HEK293 (cell line): Measurements from ENCODE around the gene IL16.

Experiments
- CTCF ChIA-PET: fragments of 350-600 bp; formaldehyde crosslinking; extraction: SDS; loops from one replicate; lab custom pipeline; 2021; ENCODE audit warnings: antibody characterized with exemption; lab: Yijun Ruan, JAX
- POLR2A ChIA-PET: fragments of 300-600 bp; formaldehyde crosslinking; extraction: SDS; loops from one replicate; lab custom pipeline; 2020; ENCODE audit warnings: antibody characterized with exemption, inconsistent platforms; lab: Yijun Ruan, JAX
- H3K27ac ChIP-seq: fragments of 200-500 bp; sonication (Bioruptor generic); 2 replicates; pipeline ENCODE4 v1.5.1; 2014; ENCODE audit warnings: low read depth, low read length, control low read depth, inconsistent platforms; ENCODE audit errors: extremely low read depth
- H3K36me3 ChIP-seq, 2 experiments: fragments of 200-500 bp in 1 of 2; sonication (Bioruptor generic) in 1 of 2; 1 replicate in 1 of 2; 2 replicates in 1 of 2; pipeline ENCODE4 v1.5.1; 2014 to 2017; ENCODE audit warnings: inconsistent platforms in 2 of 2, low read length in 2 of 2; ENCODE audit not compliant: control insufficient read depth in 2 of 2, insufficient read depth in 1 of 2
- H3K4me1 ChIP-seq: fragments of 200-500 bp; sonication (Bioruptor generic); 2 replicates; pipeline ENCODE4 v1.5.1; 2014; ENCODE audit warnings: mild to moderate bottlenecking, low read length, inconsistent platforms; ENCODE audit not compliant: control insufficient read depth, insufficient read depth
- H3K4me3 ChIP-seq: 2 replicates; pipeline ENCODE4 v1.5.1; 2011; ENCODE audit warnings: low read depth, mild to moderate bottlenecking, control low read depth, low read length, moderate library complexity
- H3K9me3 ChIP-seq: fragments of 200-500 bp; sonication (Bioruptor generic); 2 replicates; pipeline ENCODE4 v1.5.1; 2014; ENCODE audit warnings: low read depth, low read length, inconsistent platforms; ENCODE audit not compliant: control insufficient read depth, insufficient read depth
- GLI2 ChIP-seq: fragments of 450-650 bp; formaldehyde crosslinking; IDR thresholded peaks from 2 replicates; pipeline ENCODE4; 2017; ENCODE audit warnings: missing biosample characterization, missing genetic modification characterization, low read depth, borderline replicate concordance
- KLF1 ChIP-seq: fragments of 450-650 bp; formaldehyde crosslinking; IDR thresholded peaks from 2 replicates; pipeline ENCODE4 v1.5.1; 2016; ENCODE audit warnings: missing biosample characterization, missing genetic modification characterization
- SALL2 ChIP-seq: fragments of 450-650 bp; formaldehyde crosslinking; IDR thresholded peaks from 2 replicates; pipeline ENCODE4 v1.5.0; 2017; ENCODE audit warnings: missing biosample characterization, mild to moderate bottlenecking, missing genetic modification characterization, borderline replicate concordance
- SCRT2 ChIP-seq: fragments of 450-650 bp; formaldehyde crosslinking; IDR thresholded peaks from 2 replicates; pipeline ENCODE4 v1.5.1; 2016; ENCODE audit warnings: missing biosample characterization, missing genetic modification characterization
- SP2 ChIP-seq: fragments of 450-650 bp; formaldehyde crosslinking; IDR thresholded peaks from 2 replicates; pipeline ENCODE4 v1.5.1; 2016; ENCODE audit warnings: missing biosample characterization, missing genetic modification characterization
- ZBTB17 ChIP-seq: fragments of 450-650 bp; formaldehyde crosslinking; IDR thresholded peaks from 2 replicates; pipeline ENCODE4 v1.5.1; 2016; ENCODE audit warnings: missing biosample characterization, missing genetic modification characterization
- ZBTB20 ChIP-seq: fragments of 450-650 bp; formaldehyde crosslinking; IDR thresholded peaks from 2 replicates; pipeline ENCODE4 v1.5.1; 2016; ENCODE audit warnings: missing biosample characterization, missing genetic modification characterization
- ZBTB21 ChIP-seq: fragments of 450-650 bp; formaldehyde crosslinking; IDR thresholded peaks from 2 replicates; pipeline ENCODE4 v1.5.1; 2017; ENCODE audit warnings: missing biosample characterization, missing genetic modification characterization
- ZNF10 ChIP-seq: fragments of 450-650 bp; formaldehyde crosslinking; IDR thresholded peaks from 2 replicates; pipeline ENCODE4 v1.5.1; 2017; ENCODE audit warnings: missing biosample characterization, missing genetic modification characterization
- ZNF121 ChIP-seq: fragments of 450-650 bp; formaldehyde crosslinking; IDR thresholded peaks from 2 replicates; pipeline ENCODE4 v1.5.1; 2016; ENCODE audit warnings: missing biosample characterization, missing genetic modification characterization
- ZNF140 ChIP-seq: fragments of 450-650 bp; formaldehyde crosslinking; IDR thresholded peaks from 2 replicates; pipeline ENCODE4 v1.5.1; 2016; ENCODE audit warnings: missing biosample characterization, missing genetic modification characterization
- ZNF366 ChIP-seq: fragments of 450-650 bp; formaldehyde crosslinking; conservative IDR thresholded peaks from 2 replicates; pipeline ENCODE4 v1.5.1; 2016; ENCODE audit warnings: missing biosample characterization, missing genetic modification characterization
- ZNF510 ChIP-seq: fragments of 450-650 bp; formaldehyde crosslinking; IDR thresholded peaks from 2 replicates; pipeline ENCODE4 v1.5.1; 2018; ENCODE audit warnings: mild to moderate bottlenecking, missing genetic modification characterization, missing biosample characterization; ENCODE audit not compliant: insufficient replicate concordance
- ZNF529 ChIP-seq: fragments of 450-650 bp; formaldehyde crosslinking; IDR thresholded peaks from 2 replicates; pipeline ENCODE4 v1.5.1; 2017; ENCODE audit warnings: missing genetic modification characterization, missing biosample characterization; ENCODE audit not compliant: insufficient replicate concordance
- ZNF548 ChIP-seq: fragments of 450-650 bp; formaldehyde crosslinking; IDR thresholded peaks from 2 replicates; pipeline ENCODE4 v1.5.1; 2016; ENCODE audit warnings: missing biosample characterization, missing genetic modification characterization
- ZNF596 ChIP-seq: fragments of 450-650 bp; IDR thresholded peaks from 2 replicates; pipeline ENCODE4 v1.5.0; 2018; ENCODE audit warnings: missing biosample characterization, mild to moderate bottlenecking, missing genetic modification characterization, moderate library complexity
- ZNF621 ChIP-seq: fragments of 450-650 bp; formaldehyde crosslinking; IDR thresholded peaks from 2 replicates; pipeline ENCODE4 v1.5.1; 2017; ENCODE audit warnings: missing biosample characterization, missing genetic modification characterization
- ZNF629 ChIP-seq: fragments of 450-650 bp; formaldehyde crosslinking; IDR thresholded peaks from 2 replicates; pipeline ENCODE4 v1.5.1; 2017; ENCODE audit warnings: missing biosample characterization, missing genetic modification characterization
- ZNF658 ChIP-seq: fragments of 450-650 bp; formaldehyde crosslinking; IDR thresholded peaks from 2 replicates; pipeline ENCODE4; 2016; ENCODE audit warnings: missing biosample characterization, missing genetic modification characterization
- ZNF791 ChIP-seq: fragments of 450-650 bp; formaldehyde crosslinking; IDR thresholded peaks from 2 replicates; pipeline ENCODE4 v1.5.1; 2016; ENCODE audit warnings: missing biosample characterization, missing genetic modification characterization
- ZSCAN16 ChIP-seq: fragments of 450-650 bp; formaldehyde crosslinking; IDR thresholded peaks from 2 replicates; pipeline ENCODE4 v1.5.1; 2016; ENCODE audit warnings: missing biosample characterization, missing genetic modification characterization
- TF ChIP-seq, protein P1 (sequence below): fragments of 450-650 bp; formaldehyde crosslinking; IDR thresholded peaks from 2 replicates; pipeline ENCODE4 v1.5.0; 2017; ENCODE audit warnings: missing biosample characterization, missing genetic modification characterization, borderline replicate concordance
- TF ChIP-seq, protein P2 (sequence below): fragments of 450-650 bp; formaldehyde crosslinking; IDR thresholded peaks from 2 replicates; pipeline ENCODE4; 2016; ENCODE audit warnings: missing biosample characterization, missing genetic modification characterization
- TF ChIP-seq, protein P3 (sequence below): fragments of 450-650 bp; formaldehyde crosslinking; IDR thresholded peaks from 2 replicates; pipeline ENCODE4 v1.5.1; 2016; ENCODE audit warnings: missing biosample characterization, missing genetic modification characterization
- TF ChIP-seq, protein P4 (sequence below): fragments of 450-650 bp; formaldehyde crosslinking; IDR thresholded peaks from 2 replicates; pipeline ENCODE4 v1.5.1; 2016; ENCODE audit warnings: missing biosample characterization, missing genetic modification characterization

The IL16 gene

DNA sequence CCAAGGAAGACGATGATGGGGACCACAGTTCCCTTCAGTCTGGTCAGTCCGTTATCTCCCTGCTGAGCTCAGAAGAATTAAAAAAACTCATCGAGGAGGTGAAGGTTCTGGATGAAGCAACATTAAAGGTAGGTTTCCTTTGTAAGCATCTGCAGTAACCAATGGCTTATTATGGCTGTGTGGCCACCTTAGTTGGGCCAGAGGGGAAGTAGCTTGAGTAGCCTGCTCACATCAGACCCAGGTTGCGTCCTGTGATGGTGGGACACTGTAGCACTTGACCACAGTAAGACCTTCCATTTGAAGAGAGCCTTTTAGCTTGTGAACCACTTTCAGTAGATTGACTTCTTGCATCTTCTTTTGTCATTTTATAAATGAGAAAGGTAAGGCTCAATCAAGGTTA is 104.7 kb downstream of the IL16 start:
- no peaks in the 10 kb centered on the region for H3K36me3 ChIP-seq

DNA sequence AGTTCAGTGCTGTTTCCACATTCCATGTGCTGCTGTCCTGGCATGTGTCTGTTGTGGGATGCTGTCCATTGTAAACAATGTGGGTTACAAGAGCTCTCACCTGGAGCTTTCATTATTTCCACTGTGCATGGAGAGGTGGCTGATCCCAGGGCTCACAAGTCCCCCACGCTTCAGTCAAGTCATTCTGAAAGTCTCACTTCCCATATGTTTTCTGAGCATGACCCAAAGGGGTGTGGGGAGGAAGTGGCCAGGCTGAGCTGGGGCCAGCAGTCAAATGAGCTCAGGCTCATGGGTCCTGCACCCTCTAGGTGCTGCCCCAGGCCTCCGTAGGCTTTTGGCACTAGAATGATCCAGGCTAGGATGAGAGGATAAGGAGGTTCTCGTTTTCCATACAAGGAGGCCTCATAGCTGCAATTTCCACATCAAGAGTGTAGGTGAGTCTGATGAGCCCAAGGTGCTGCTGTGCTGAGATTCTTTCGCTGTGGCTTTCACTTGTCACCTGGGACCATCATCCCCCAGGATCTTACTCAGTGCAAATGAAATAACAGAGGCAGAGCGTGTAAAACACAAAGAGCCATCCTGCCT is 105.2 kb downstream of the IL16 start:
- Histone ChIP-seq H3K4me3 (no peak overlapping the region), H3K4me1 (no peaks in the 10 kb centered on the region), H3K27ac (no peak overlapping the region), H3K36me3 (no peaks in the 10 kb centered on the region), H3K9me3 (no peaks in the 10 kb centered on the region)
- ChIA-PET POLR2A (no interaction called here), CTCF (interaction anchor here (0.5 to 2.1 kb wide), 5 partner anchors 27 to 906 kb away, joined by 3 to 7 read pairs (median 4); no protein-coding TSS in a partner anchor)
- TF ChIP-seq, protein P1, sequence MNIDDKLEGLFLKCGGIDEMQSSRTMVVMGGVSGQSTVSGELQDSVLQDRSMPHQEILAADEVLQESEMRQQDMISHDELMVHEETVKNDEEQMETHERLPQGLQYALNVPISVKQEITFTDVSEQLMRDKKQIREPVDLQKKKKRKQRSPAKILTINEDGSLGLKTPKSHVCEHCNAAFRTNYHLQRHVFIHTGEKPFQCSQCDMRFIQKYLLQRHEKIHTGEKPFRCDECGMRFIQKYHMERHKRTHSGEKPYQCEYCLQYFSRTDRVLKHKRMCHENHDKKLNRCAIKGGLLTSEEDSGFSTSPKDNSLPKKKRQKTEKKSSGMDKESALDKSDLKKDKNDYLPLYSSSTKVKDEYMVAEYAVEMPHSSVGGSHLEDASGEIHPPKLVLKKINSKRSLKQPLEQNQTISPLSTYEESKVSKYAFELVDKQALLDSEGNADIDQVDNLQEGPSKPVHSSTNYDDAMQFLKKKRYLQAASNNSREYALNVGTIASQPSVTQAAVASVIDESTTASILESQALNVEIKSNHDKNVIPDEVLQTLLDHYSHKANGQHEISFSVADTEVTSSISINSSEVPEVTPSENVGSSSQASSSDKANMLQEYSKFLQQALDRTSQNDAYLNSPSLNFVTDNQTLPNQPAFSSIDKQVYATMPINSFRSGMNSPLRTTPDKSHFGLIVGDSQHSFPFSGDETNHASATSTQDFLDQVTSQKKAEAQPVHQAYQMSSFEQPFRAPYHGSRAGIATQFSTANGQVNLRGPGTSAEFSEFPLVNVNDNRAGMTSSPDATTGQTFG (tag by site-specific recombination) = no peak
- TF ChIP-seq ZSCAN16 (no peak), ZNF140 (no peak), GLI2 (tag by site-specific recombination) (no peak)

More for the DNA sequence above, 104.7 kb downstream of the IL16 start:
- POLR2A ChIA-PET = no interaction called here
- TF ChIP-seq KLF1 (tag by site-specific recombination) (no peak), ZBTB21 (tag by site-specific recombination) (no peak), ZNF366 (tag by site-specific recombination) (no peak), ZNF121 (tag by site-specific recombination) (no peak), ZNF548 (no peak), ZNF510 (tag by site-specific recombination) (no peak), SALL2 (tag by site-specific recombination) (no peak), ZBTB20 (tag by site-specific recombination) (no peak), ZNF621 (no peak), ZNF629 (tag by site-specific recombination) (no peak), ZNF10 (tag by site-specific recombination) (no peak), SP2 (no peak)
- TF ChIP-seq, protein P2, sequence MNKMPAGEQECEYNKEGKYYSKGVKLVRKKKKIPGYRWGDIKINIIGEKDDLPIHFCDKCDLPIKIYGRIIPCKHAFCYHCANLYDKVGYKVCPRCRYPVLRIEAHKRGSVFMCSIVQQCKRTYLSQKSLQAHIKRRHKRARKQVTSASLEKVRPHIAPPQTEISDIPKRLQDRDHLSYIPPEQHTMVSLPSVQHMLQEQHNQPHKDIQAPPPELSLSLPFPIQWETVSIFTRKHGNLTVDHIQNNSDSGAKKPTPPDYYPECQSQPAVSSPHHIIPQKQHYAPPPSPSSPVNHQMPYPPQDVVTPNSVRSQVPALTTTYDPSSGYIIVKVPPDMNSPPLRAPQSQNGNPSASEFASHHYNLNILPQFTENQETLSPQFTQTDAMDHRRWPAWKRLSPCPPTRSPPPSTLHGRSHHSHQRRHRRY = no peak
- TF ChIP-seq, protein P3, sequence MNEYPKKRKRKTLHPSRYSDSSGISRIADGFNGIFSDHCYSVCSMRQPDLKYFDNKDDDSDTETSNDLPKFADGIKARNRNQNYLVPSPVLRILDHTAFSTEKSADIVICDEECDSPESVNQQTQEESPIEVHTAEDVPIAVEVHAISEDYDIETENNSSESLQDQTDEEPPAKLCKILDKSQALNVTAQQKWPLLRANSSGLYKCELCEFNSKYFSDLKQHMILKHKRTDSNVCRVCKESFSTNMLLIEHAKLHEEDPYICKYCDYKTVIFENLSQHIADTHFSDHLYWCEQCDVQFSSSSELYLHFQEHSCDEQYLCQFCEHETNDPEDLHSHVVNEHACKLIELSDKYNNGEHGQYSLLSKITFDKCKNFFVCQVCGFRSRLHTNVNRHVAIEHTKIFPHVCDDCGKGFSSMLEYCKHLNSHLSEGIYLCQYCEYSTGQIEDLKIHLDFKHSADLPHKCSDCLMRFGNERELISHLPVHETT (tag by site-specific recombination) = no peak
- H3K27ac ChIP-seq = no peak overlapping the region
- CTCF ChIA-PET = interaction anchor here (0.5 to 2.1 kb wide), 4 partner anchors 26 to 109 kb away, joined by 3 to 7 read pairs (median 4); no protein-coding TSS in a partner anchor
- H3K4me1 ChIP-seq = no peaks in the 10 kb centered on the region
- no peaks in the 10 kb centered on the region for H3K9me3 ChIP-seq
- H3K4me3 ChIP-seq = no peak overlapping the region

DNA sequence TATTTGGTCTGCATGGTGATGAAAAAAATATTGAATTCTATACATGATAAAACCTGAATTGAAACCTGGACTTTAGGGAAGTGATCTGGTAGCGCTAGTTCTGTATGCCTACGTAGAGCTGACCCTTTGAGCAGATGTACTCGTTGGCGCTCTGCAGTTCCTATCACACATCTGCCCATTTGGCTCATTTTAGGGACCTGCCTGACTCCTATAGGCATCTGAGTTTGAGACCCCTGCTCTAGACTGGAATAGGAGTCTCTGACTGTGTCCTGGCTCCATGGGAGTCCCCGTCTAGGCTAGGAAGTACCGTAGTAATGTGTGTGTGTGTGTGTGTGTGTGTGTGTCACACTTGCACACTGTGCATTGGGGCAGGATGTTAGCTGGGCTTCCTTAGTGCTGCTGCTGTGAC is 106.0 kb downstream of the IL16 start:
- H3K27ac ChIP-seq = no peak overlapping the region
- CTCF ChIA-PET = interaction anchor here (0.6 to 2.1 kb wide), 4 partner anchors 24 to 905 kb away, joined by 3 to 7 read pairs (median 4); no protein-coding TSS in a partner anchor
- H3K9me3 ChIP-seq = no peaks in the 10 kb centered on the region
- H3K4me3 ChIP-seq = no peak overlapping the region
- POLR2A ChIA-PET = no interaction called here
- no peaks in the 10 kb centered on the region for H3K4me1 ChIP-seq
- H3K36me3 ChIP-seq = no peaks in the 10 kb centered on the region
- no peak for TF ChIP-seq ZNF529 (tag by site-specific recombination)
- no peak for TF ChIP-seq SCRT2 (tag by site-specific recombination)
- no peak for TF ChIP-seq ZNF791 (tag by site-specific recombination)
- no peak for TF ChIP-seq ZNF658
- TF ChIP-seq, protein P4, sequence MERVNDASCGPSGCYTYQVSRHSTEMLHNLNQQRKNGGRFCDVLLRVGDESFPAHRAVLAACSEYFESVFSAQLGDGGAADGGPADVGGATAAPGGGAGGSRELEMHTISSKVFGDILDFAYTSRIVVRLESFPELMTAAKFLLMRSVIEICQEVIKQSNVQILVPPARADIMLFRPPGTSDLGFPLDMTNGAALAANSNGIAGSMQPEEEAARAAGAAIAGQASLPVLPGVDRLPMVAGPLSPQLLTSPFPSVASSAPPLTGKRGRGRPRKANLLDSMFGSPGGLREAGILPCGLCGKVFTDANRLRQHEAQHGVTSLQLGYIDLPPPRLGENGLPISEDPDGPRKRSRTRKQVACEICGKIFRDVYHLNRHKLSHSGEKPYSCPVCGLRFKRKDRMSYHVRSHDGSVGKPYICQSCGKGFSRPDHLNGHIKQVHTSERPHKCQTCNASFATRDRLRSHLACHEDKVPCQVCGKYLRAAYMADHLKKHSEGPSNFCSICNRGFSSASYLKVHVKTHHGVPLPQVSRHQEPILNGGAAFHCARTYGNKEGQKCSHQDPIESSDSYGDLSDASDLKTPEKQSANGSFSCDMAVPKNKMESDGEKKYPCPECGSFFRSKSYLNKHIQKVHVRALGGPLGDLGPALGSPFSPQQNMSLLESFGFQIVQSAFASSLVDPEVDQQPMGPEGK (tag by site-specific recombination) = no peak
- no peak for TF ChIP-seq ZNF596 (tag by site-specific recombination)
- no peak for TF ChIP-seq ZBTB17 (tag by site-specific recombination)
